Effector memory CD4-positive, alpha-beta T cell (primary cell): Measurements from ENCODE around the gene PRPF38B.

Source experiments
- DNase-seq, 3 donors: peaks; one replicate each; pipeline ENCODE4 v3.0.0-alpha.2; 2020
- H3K27ac ChIP-seq: 2 replicates; pipeline ENCODE4 v1.7.0; 2013; ENCODE audit warnings: mild to moderate bottlenecking, low read length, moderate library complexity; ENCODE audit not compliant: insufficient read depth, poor library complexity, severe bottlenecking
- H3K27me3 ChIP-seq: replicated peaks from 2 replicates; pipeline ENCODE4 v1.7.0; 2013; ENCODE audit warnings: mild to moderate bottlenecking, low read length; ENCODE audit not compliant: insufficient read depth, control insufficient read depth, poor library complexity, severe bottlenecking
- H3K36me3 ChIP-seq: 2 replicates; pipeline ENCODE4 v1.7.0; 2013; ENCODE audit warnings: mild to moderate bottlenecking, low read length, moderate library complexity; ENCODE audit not compliant: control insufficient read depth, insufficient read depth
- H3K4me1 ChIP-seq: 2 replicates; pipeline ENCODE4 v1.7.0; 2013; ENCODE audit warnings: low read length, mild to moderate bottlenecking; ENCODE audit not compliant: control insufficient read depth, insufficient read depth, poor library complexity, severe bottlenecking
- H3K4me3 ChIP-seq: 2 replicates; pipeline ENCODE4 v1.7.0; 2013; ENCODE audit warnings: low read length, low read depth, mild to moderate bottlenecking; ENCODE audit not compliant: insufficient read depth, poor library complexity, severe bottlenecking
- H3K9me3 ChIP-seq: 2 replicates; pipeline ENCODE4 v1.7.0; 2013; ENCODE audit warnings: mild to moderate bottlenecking, low read length, moderate library complexity; ENCODE audit not compliant: control insufficient read depth

The PRPF38B gene

GRCh38 chr1:108742253-108742652 lies 50.1 kb downstream of the PRPF38B start:
- Histone ChIP-seq H3K9me3 (no peaks in the 10 kb centered on the region), H3K27ac (no peak overlapping the region), H3K36me3 (no peaks in the 10 kb centered on the region), H3K4me3 (no peak overlapping the region), H3K4me1 (no peaks in the 10 kb centered on the region), H3K27me3 (no peaks in the 10 kb centered on the region)
- DNase-seq, result no peak

- Histone ChIP-seq H3K36me3 (no peaks in the 10 kb centered on the region), H3K4me1 (no peaks in the 10 kb centered on the region), H3K9me3 (no peaks in the 10 kb centered on the region), H3K27ac (peak overlapping the region; percentile 91), H3K27me3 (no peaks in the 10 kb centered on the region), H3K4me3 (no peak overlapping the region)
- no peak for DNase-seq
Measured at GRCh38 chr1:108745980-108746381, 53.9 kb downstream of the PRPF38B start.

GRCh38 chr1:108746382-108747170 lies 54.5 kb downstream of the PRPF38B start, which contains the start of gene STXBP3:
STXBP3 (plus strand) TSS chr1:108746674; CDS start chr1:108746738, 64 bp downstream.
- Histone ChIP-seq H3K27ac (peak within 1 kb of the TSS; percentile 91), H3K4me1 (no peaks in the 10 kb centered on the region), H3K27me3 (no peaks in the 10 kb centered on the region), H3K36me3 (no peaks in the 10 kb centered on the region), H3K4me3 (peak within 1 kb of the TSS; percentile 77), H3K9me3 (no peaks in the 10 kb centered on the region)
- DNase-seq, result peak; percentile 98 to 100 (median 100)

GRCh38 chr1:108747171-108747850 lies 55.2 kb downstream of the PRPF38B start:
- peak overlapping the region; percentile 91 for H3K27ac ChIP-seq
- H3K4me1 ChIP-seq, result no peaks in the 10 kb centered on the region
- peak; percentile 10 to 34 (median 16) for DNase-seq
- H3K27me3 ChIP-seq, result no peaks in the 10 kb centered on the region
- no peaks in the 10 kb centered on the region for H3K36me3 ChIP-seq
- H3K4me3 ChIP-seq, result peak overlapping the region; percentile 77
- H3K9me3 ChIP-seq, result no peaks in the 10 kb centered on the region

- no peaks in the 10 kb centered on the region for H3K27me3 ChIP-seq
- no peak overlapping the region for H3K4me3 ChIP-seq
- no peaks in the 10 kb centered on the region for H3K4me1 ChIP-seq
- DNase-seq, result no peak
- peak overlapping the region; percentile 91 for H3K27ac ChIP-seq
- peaks cover 1% of the 10 kb centered on the region for H3K36me3 ChIP-seq
- no peaks in the 10 kb centered on the region for H3K9me3 ChIP-seq
Measured at GRCh38 chr1:108747898-108748297, 55.8 kb downstream of the PRPF38B start.

GRCh38 chr1:108749081-108749480 lies 57.0 kb downstream of the PRPF38B start:
- DNase-seq, result no peak
- Histone ChIP-seq H3K36me3 (peaks cover 4% of the 10 kb centered on the region), H3K4me1 (no peaks in the 10 kb centered on the region), H3K27ac (no peak overlapping the region), H3K4me3 (no peak overlapping the region), H3K27me3 (no peaks in the 10 kb centered on the region), H3K9me3 (no peaks in the 10 kb centered on the region)

- peaks cover 14% of the 10 kb centered on the region for H3K36me3 ChIP-seq
- DNase-seq, result no peak
- H3K27ac ChIP-seq, result no peak overlapping the region
- no peaks in the 10 kb centered on the region for H3K9me3 ChIP-seq
- H3K4me1 ChIP-seq, result no peaks in the 10 kb centered on the region
- H3K27me3 ChIP-seq, result no peaks in the 10 kb centered on the region
- H3K4me3 ChIP-seq, result no peak overlapping the region
Measured at GRCh38 chr1:108750476-108751181, 58.5 kb downstream of the PRPF38B start.
